A549 (cell line): ENCODE data around the gene BBIP1.

Experiments used
- BHLHE40 ChIP-seq: IDR thresholded peaks from 2 replicates; pipeline ENCODE4 v1.6.1; 2012; ENCODE audit warnings: low read depth, low read length, inconsistent platforms
- EP300 ChIP-seq, 2 experiments: fragments of >200 bp; sonication (Bioruptor Twin); formaldehyde crosslinking; IDR thresholded peaks; 2 replicates in 1 of 2; 3 replicates in 1 of 2; pipeline ENCODE4 v1.6.1; 2016 to 2017
- JUNB ChIP-seq: fragments of >200 bp; sonication (Bioruptor Twin); formaldehyde crosslinking; IDR thresholded peaks from 2 replicates; pipeline ENCODE4 v1.6.1; 2016
- NPAS2 ChIP-seq: fragments of 250-450 bp; sonication (Bioruptor Pico); IDR thresholded peaks from 2 replicates; pipeline ENCODE4 v1.8.0; 2022; ENCODE audit warnings: mild to moderate bottlenecking, moderate library complexity, borderline replicate concordance
- POLR2A ChIP-seq: IDR thresholded peaks from 2 replicates; pipeline ENCODE4 v1.6.1; 2012; ENCODE audit warnings: mild to moderate bottlenecking, low read length
- RAD21 ChIP-seq, 2 experiments: fragments of >200 bp in 1 of 2; sonication (Bioruptor Twin) in 1 of 2; formaldehyde crosslinking in 1 of 2; IDR thresholded peaks in 1 of 2; conservative IDR thresholded peaks in 1 of 2; 2 replicates in 1 of 2; 3 replicates in 1 of 2; pipeline ENCODE4 v1.6.1; 2012 to 2018; ENCODE audit warnings: inconsistent platforms in 1 of 2
- RARB ChIP-seq: fragments of 250-450 bp; sonication (Bioruptor Pico); IDR thresholded peaks from 2 replicates; pipeline ENCODE4 v1.8.0; 2021; ENCODE audit warnings: mild to moderate bottlenecking, moderate library complexity
- SMC3 ChIP-seq: fragments of >200 bp; sonication (Bioruptor Twin); formaldehyde crosslinking; IDR thresholded peaks from 3 replicates; pipeline ENCODE4 v1.6.1; 2018; ENCODE audit warnings: inconsistent platforms
- TF ChIP-seq, protein P1 (sequence below): fragments of 200-600 bp; sonication (generic); IDR thresholded peaks from 2 replicates; pipeline ENCODE4 v1.6.1; 2016; ENCODE audit warnings: antibody characterized with exemption, mild to moderate bottlenecking, moderate library complexity
- TF ChIP-seq, protein P2 (sequence below): IDR thresholded peaks from 2 replicates; pipeline ENCODE4 v1.6.1; 2012
- TF ChIP-seq, protein P3 (sequence below): fragments of >200 bp; sonication (Bioruptor Twin); formaldehyde crosslinking; IDR thresholded peaks from 3 replicates; pipeline ENCODE4 v1.5.1; 2016
- TF ChIP-seq, protein P4 (sequence below): fragments of >200 bp; sonication (Bioruptor Twin); formaldehyde crosslinking; IDR thresholded peaks from 3 replicates; pipeline ENCODE4 v1.6.1; 2016
- TF ChIP-seq, protein P5 (sequence below): fragments of 450-650 bp; IDR thresholded peaks from 2 replicates; pipeline ENCODE4 v1.6.1; 2014; ENCODE audit warnings: antibody characterized with exemption

DNA sequence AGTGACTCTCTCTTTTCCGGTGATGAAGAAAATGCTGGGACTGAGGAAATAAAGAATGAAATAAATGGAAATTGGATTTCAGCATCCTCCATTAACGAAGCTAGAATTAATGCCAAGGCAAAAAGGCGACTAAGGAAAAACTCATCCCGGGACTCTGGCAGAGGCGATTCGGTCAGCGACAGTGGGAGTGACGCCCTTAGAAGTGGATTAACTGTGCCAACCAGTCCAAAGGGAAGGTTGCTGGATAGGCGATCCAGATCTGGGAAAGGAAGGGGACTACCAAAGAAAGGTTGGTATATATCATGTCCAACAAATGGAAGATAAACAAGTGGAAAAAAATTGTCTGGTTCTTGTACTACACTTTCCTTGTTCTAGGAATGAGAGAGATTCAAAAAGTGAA lies 37.7 kb downstream of the BBIP1 start:
- TF ChIP-seq, protein P1, sequence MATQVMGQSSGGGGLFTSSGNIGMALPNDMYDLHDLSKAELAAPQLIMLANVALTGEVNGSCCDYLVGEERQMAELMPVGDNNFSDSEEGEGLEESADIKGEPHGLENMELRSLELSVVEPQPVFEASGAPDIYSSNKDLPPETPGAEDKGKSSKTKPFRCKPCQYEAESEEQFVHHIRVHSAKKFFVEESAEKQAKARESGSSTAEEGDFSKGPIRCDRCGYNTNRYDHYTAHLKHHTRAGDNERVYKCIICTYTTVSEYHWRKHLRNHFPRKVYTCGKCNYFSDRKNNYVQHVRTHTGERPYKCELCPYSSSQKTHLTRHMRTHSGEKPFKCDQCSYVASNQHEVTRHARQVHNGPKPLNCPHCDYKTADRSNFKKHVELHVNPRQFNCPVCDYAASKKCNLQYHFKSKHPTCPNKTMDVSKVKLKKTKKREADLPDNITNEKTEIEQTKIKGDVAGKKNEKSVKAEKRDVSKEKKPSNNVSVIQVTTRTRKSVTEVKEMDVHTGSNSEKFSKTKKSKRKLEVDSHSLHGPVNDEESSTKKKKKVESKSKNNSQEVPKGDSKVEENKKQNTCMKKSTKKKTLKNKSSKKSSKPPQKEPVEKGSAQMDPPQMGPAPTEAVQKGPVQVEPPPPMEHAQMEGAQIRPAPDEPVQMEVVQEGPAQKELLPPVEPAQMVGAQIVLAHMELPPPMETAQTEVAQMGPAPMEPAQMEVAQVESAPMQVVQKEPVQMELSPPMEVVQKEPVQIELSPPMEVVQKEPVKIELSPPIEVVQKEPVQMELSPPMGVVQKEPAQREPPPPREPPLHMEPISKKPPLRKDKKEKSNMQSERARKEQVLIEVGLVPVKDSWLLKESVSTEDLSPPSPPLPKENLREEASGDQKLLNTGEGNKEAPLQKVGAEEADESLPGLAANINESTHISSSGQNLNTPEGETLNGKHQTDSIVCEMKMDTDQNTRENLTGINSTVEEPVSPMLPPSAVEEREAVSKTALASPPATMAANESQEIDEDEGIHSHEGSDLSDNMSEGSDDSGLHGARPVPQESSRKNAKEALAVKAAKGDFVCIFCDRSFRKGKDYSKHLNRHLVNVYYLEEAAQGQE = no peak
- TF ChIP-seq, protein P2, sequence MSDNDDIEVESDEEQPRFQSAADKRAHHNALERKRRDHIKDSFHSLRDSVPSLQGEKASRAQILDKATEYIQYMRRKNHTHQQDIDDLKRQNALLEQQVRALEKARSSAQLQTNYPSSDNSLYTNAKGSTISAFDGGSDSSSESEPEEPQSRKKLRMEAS = no peak
- TF ChIP-seq RARB (CRISPR knock-in tag) = no peak
- no peak for TF ChIP-seq RAD21 (conservative IDR thresholded peaks at IDR 0.05 in 1 of 2, IDR thresholded peaks at IDR 0.05 in 1 of 2)
- TF ChIP-seq, protein P3, sequence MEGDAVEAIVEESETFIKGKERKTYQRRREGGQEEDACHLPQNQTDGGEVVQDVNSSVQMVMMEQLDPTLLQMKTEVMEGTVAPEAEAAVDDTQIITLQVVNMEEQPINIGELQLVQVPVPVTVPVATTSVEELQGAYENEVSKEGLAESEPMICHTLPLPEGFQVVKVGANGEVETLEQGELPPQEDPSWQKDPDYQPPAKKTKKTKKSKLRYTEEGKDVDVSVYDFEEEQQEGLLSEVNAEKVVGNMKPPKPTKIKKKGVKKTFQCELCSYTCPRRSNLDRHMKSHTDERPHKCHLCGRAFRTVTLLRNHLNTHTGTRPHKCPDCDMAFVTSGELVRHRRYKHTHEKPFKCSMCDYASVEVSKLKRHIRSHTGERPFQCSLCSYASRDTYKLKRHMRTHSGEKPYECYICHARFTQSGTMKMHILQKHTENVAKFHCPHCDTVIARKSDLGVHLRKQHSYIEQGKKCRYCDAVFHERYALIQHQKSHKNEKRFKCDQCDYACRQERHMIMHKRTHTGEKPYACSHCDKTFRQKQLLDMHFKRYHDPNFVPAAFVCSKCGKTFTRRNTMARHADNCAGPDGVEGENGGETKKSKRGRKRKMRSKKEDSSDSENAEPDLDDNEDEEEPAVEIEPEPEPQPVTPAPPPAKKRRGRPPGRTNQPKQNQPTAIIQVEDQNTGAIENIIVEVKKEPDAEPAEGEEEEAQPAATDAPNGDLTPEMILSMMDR = no peak
- no peak for TF ChIP-seq BHLHE40
- TF ChIP-seq EP300 (IDR thresholded peaks at IDR 0.05) = no peak
- TF ChIP-seq JUNB = no peak
- TF ChIP-seq POLR2A = no peak
- TF ChIP-seq, protein P4, sequence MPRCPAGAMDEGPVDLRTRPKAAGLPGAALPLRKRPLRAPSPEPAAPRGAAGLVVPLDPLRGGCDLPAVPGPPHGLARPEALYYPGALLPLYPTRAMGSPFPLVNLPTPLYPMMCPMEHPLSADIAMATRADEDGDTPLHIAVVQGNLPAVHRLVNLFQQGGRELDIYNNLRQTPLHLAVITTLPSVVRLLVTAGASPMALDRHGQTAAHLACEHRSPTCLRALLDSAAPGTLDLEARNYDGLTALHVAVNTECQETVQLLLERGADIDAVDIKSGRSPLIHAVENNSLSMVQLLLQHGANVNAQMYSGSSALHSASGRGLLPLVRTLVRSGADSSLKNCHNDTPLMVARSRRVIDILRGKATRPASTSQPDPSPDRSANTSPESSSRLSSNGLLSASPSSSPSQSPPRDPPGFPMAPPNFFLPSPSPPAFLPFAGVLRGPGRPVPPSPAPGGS = no peak
- no peak for TF ChIP-seq NPAS2 (CRISPR knock-in tag)
- no peak for TF ChIP-seq SMC3
- TF ChIP-seq, protein P5, sequence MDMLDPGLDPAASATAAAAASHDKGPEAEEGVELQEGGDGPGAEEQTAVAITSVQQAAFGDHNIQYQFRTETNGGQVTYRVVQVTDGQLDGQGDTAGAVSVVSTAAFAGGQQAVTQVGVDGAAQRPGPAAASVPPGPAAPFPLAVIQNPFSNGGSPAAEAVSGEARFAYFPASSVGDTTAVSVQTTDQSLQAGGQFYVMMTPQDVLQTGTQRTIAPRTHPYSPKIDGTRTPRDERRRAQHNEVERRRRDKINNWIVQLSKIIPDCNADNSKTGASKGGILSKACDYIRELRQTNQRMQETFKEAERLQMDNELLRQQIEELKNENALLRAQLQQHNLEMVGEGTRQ = no peak
